Kidney epithelial cell (primary cell): ENCODE data around the gene MOK. TPM values are rescaled to one million over a fixed set of nuclear protein-coding genes. Genes with fewer than 3 reads are reported as not detected.

Source experiments
- DNase-seq: peaks from one replicate; pipeline ENCODE4 v3.0.0-alpha.2; 2010; ENCODE audit warnings: low read depth
- H3K27me3 ChIP-seq: 2 replicates; pipeline ENCODE4 v1.6.0; 2011; ENCODE audit warnings: low read length; ENCODE audit not compliant: control insufficient read depth, insufficient read depth
- H3K36me3 ChIP-seq: 2 replicates; pipeline ENCODE4 v1.5.1; 2011; ENCODE audit warnings: low read length; ENCODE audit not compliant: control insufficient read depth, insufficient read depth
- H3K4me3 ChIP-seq: 2 replicates; pipeline ENCODE4 v1.5.1; 2011; ENCODE audit warnings: low read depth, mild to moderate bottlenecking, control low read depth, low read length
- CTCF ChIP-seq: IDR thresholded peaks from 2 replicates; pipeline ENCODE4 v1.5.1; 2011; ENCODE audit warnings: mild to moderate bottlenecking, moderate library complexity, low read length, control low read depth, inconsistent platforms; ENCODE audit not compliant: insufficient read depth, poor library complexity, severe bottlenecking
- total RNA-seq: library from RNA; depleted of rRNA; stranded (reverse); fragments of >200 nt; gene quantifications from 2 replicates; pipeline ENCODE4 v1.2.3, GENCODE V29; 2015

MOK gene
- total RNA-seq, 1 donor from 2014 or later, result 5.1 TPM

- H3K36me3 ChIP-seq, result no peaks in the 10 kb centered on the region
- H3K4me3 ChIP-seq, result no peak overlapping the region
- no peak for TF ChIP-seq CTCF
- H3K27me3 ChIP-seq, result no peaks in the 10 kb centered on the region
- no peak for DNase-seq
Measured at GRCh38 chr14:102192840-102193502, 112.0 kb downstream of the MOK start.

GRCh38 chr14:102189874-102190273 is 115.1 kb downstream of the MOK start:
- no peaks in the 10 kb centered on the region for H3K36me3 ChIP-seq
- no peak for DNase-seq
- no peaks in the 10 kb centered on the region for H3K27me3 ChIP-seq
- no peak overlapping the region for H3K4me3 ChIP-seq
- TF ChIP-seq CTCF, result no peak

- Histone ChIP-seq H3K36me3 (no peaks in the 10 kb centered on the region), H3K27me3 (no peaks in the 10 kb centered on the region), H3K4me3 (no peak overlapping the region)
- DNase-seq, result no peak
- no peak for TF ChIP-seq CTCF
Measured at GRCh38 chr14:102188187-102188586, 116.8 kb downstream of the MOK start.

GRCh38 chr14:102187568-102188001 is 117.4 kb downstream of the MOK start:
- no peaks in the 10 kb centered on the region for H3K36me3 ChIP-seq
- H3K4me3 ChIP-seq, result no peak overlapping the region
- no peaks in the 10 kb centered on the region for H3K27me3 ChIP-seq
- TF ChIP-seq CTCF, result no peak
- DNase-seq, result no peak

GRCh38 chr14:102187044-102187443 is 117.9 kb downstream of the MOK start:
- peak; percentile 37 for DNase-seq
- Histone ChIP-seq H3K36me3 (no peaks in the 10 kb centered on the region), H3K27me3 (no peaks in the 10 kb centered on the region), H3K4me3 (no peak overlapping the region)
- TF ChIP-seq CTCF, result no peak

- no peak for DNase-seq
- no peak for TF ChIP-seq CTCF
- H3K4me3 ChIP-seq, result no peak overlapping the region
Measured at GRCh38 chr14:102185360-102185759, 119.6 kb downstream of the MOK start.

More at GRCh38 chr14:102185360-102185759, 119.6 kb downstream of the MOK start:
- no peaks in the 10 kb centered on the region for H3K27me3 ChIP-seq
- no peaks in the 10 kb centered on the region for H3K36me3 ChIP-seq
